ENCODE data around the gene SNCB.

The SNCB gene

GRCh38 chr5:176629853-176630680 is at the start of gene SNCB, which contains the start of gene EIF4E1B:
TSS of gene SNCB (minus strand) at chr5:176630534. CDS start at chr5:176629654, 880 bp downstream.
TSS of gene EIF4E1B (plus strand) at chr5:176630675. CDS start at chr5:176642788, 12,113 bp downstream.
- FAIRE-seq, result no peak
- DNase-seq (ENCODE audit: insufficient read length, low spot score), result no peak
- no peak for TF ChIP-seq POLR2A (IDR thresholded peaks at IDR 0.05; ENCODE audit: low read depth, low read length)

GRCh38 chr5:176679365-176680225 is 49.3 kb upstream of the SNCB start:
- DNase-seq (ENCODE audit: insufficient read length, low spot score) (no peak), FAIRE-seq (no peak)
- TF ChIP-seq POLR2A (IDR thresholded peaks at IDR 0.05; ENCODE audit: low read depth, low read length), result no peak

GRCh38 chr5:176678584-176678983 is 48.2 kb upstream of the SNCB start:
- DNase-seq (ENCODE audit: insufficient read length, low spot score), result no peak
- no peak for FAIRE-seq
- no peak for TF ChIP-seq POLR2A (IDR thresholded peaks at IDR 0.05; ENCODE audit: low read depth, low read length)

- FAIRE-seq (no peak), DNase-seq (ENCODE audit: insufficient read length, low spot score) (no peak)
- TF ChIP-seq POLR2A (IDR thresholded peaks at IDR 0.05; ENCODE audit: low read depth, low read length), result no peak
Measured at GRCh38 chr5:176677209-176677939, 47.0 kb upstream of the SNCB start.

- no peak for TF ChIP-seq POLR2A (IDR thresholded peaks at IDR 0.05; ENCODE audit: low read depth, low read length)
- no peak for FAIRE-seq
- peak; percentile 57 for DNase-seq (ENCODE audit: insufficient read length, low spot score)
Measured at GRCh38 chr5:176676361-176676824, 46.1 kb upstream of the SNCB start.

- TF ChIP-seq POLR2A (IDR thresholded peaks at IDR 0.05; ENCODE audit: low read depth, low read length), result no peak
- DNase-seq (ENCODE audit: insufficient read length, low spot score), result peak; percentile 69
- no peak for FAIRE-seq
Measured at GRCh38 chr5:176675676-176676360, 45.5 kb upstream of the SNCB start.

- TF ChIP-seq POLR2A (IDR thresholded peaks at IDR 0.05; ENCODE audit: low read depth, low read length), result no peak
Measured at GRCh38 chr5:176674799-176675198, 44.5 kb upstream of the SNCB start.

GRCh38 chr5:176673651-176674583 is 43.6 kb upstream of the SNCB start:
- TF ChIP-seq POLR2A (IDR thresholded peaks at IDR 0.05; ENCODE audit: low read depth, low read length), result no peak
- no peak for FAIRE-seq
- no peak for DNase-seq (ENCODE audit: insufficient read length, low spot score)

More at GRCh38 chr5:176674799-176675198, 44.5 kb upstream of the SNCB start:
- FAIRE-seq (no peak), DNase-seq (ENCODE audit: insufficient read length, low spot score) (no peak)

- no peak for DNase-seq (ENCODE audit: insufficient read length, low spot score)
- FAIRE-seq, result no peak
- TF ChIP-seq POLR2A (IDR thresholded peaks at IDR 0.05; ENCODE audit: low read depth, low read length), result no peak
Measured at GRCh38 chr5:176671890-176672747, 41.8 kb upstream of the SNCB start.

- no peak for DNase-seq (ENCODE audit: insufficient read length, low spot score)
- no peak for TF ChIP-seq POLR2A (IDR thresholded peaks at IDR 0.05; ENCODE audit: low read depth, low read length)
- FAIRE-seq, result no peak
Measured at GRCh38 chr5:176671399-176671798, 41.1 kb upstream of the SNCB start.

- FAIRE-seq, result no peak
- TF ChIP-seq POLR2A (IDR thresholded peaks at IDR 0.05; ENCODE audit: low read depth, low read length), result no peak
- DNase-seq (ENCODE audit: insufficient read length, low spot score), result no peak
Measured at GRCh38 chr5:176670449-176670848, 40.1 kb upstream of the SNCB start.
